GM12873 (cell line): ENCODE results near the gene RAI1.

ENCODE experiments used
- CTCF ChIP-seq: IDR thresholded peaks from 2 replicates; pipeline ENCODE4 v1.5.1; 2012; ENCODE audit warnings: low read depth, mild to moderate bottlenecking, moderate library complexity, low read length, control low read depth; ENCODE audit not compliant: insufficient read depth; ENCODE audit errors: missing control alignments

The RAI1 gene

GRCh38 chr17:17698371-17698770, 17.1 kb downstream of the RAI1 start:
- TF ChIP-seq CTCF, result no peak

- no peak for TF ChIP-seq CTCF
These were observed 17.7 kb downstream of the RAI1 start for GRCh38 chr17:17698869-17699351.

GRCh38 chr17:17699491-17699890, 18.2 kb downstream of the RAI1 start:
- no peak for TF ChIP-seq CTCF

- TF ChIP-seq CTCF, result no peak
These were observed 19.2 kb downstream of the RAI1 start for GRCh38 chr17:17700251-17700969.

GRCh38 chr17:17701112-17701511, 19.9 kb downstream of the RAI1 start:
- no peak for TF ChIP-seq CTCF

GRCh38 chr17:17701658-17702057, 20.4 kb downstream of the RAI1 start:
- TF ChIP-seq CTCF, result no peak

GRCh38 chr17:17702449-17703139, 21.3 kb downstream of the RAI1 start:
- no peak for TF ChIP-seq CTCF
